GM18505 (cell line): ENCODE results near the gene PTBP2.

Experiments
- ATAC-seq: cut with Tn5 transposase; IDR thresholded peaks from one replicate; pipeline ENCODE4 v1.9.1; 2021; ENCODE audit not compliant: unreplicated experiment
- POLR2A ChIP-seq: IDR thresholded peaks from 4 replicates; pipeline ENCODE4 v1.6.1; 2011; ENCODE audit warnings: borderline replicate concordance; ENCODE audit not compliant: insufficient read depth, insufficient read length; ENCODE audit errors: extremely low read depth

PTBP2 gene

GRCh38 chr1:96721416-96722160, at the start of gene PTBP2:
Gene PTBP2, plus strand, starts transcription at chr1:96721784. Its CDS starts 81 bp downstream, at chr1:96721865.
- TF ChIP-seq POLR2A = peak; percentile 66
- ATAC-seq = peak; percentile 97

- no peak for TF ChIP-seq POLR2A
- ATAC-seq = no peak
Measured at GRCh38 chr1:96674915-96675314, 46.7 kb upstream of the PTBP2 start.

- no peak for TF ChIP-seq POLR2A
- no peak for ATAC-seq
Measured at GRCh38 chr1:96682056-96682455, 39.5 kb upstream of the PTBP2 start.

GRCh38 chr1:96683931-96684330, 37.7 kb upstream of the PTBP2 start:
- ATAC-seq = no peak
- TF ChIP-seq POLR2A = no peak

- ATAC-seq = no peak
- no peak for TF ChIP-seq POLR2A
Measured at GRCh38 chr1:96684744-96685143, 36.8 kb upstream of the PTBP2 start.

- no peak for TF ChIP-seq POLR2A
Measured at GRCh38 chr1:96688767-96689166, 32.8 kb upstream of the PTBP2 start.

GRCh38 chr1:96695954-96696353, 25.6 kb upstream of the PTBP2 start:
- no peak for TF ChIP-seq POLR2A
- ATAC-seq = no peak

More at GRCh38 chr1:96688767-96689166, 32.8 kb upstream of the PTBP2 start:
- no peak for ATAC-seq

GRCh38 chr1:96698342-96698983, 23.1 kb upstream of the PTBP2 start:
- no peak for ATAC-seq
- TF ChIP-seq POLR2A = no peak

GRCh38 chr1:96703186-96703585, 18.4 kb upstream of the PTBP2 start:
- no peak for TF ChIP-seq POLR2A
- ATAC-seq = no peak

GRCh38 chr1:96707023-96707422, 14.6 kb upstream of the PTBP2 start:
- no peak for TF ChIP-seq POLR2A
- no peak for ATAC-seq

GRCh38 chr1:96708482-96708881, 13.1 kb upstream of the PTBP2 start:
- TF ChIP-seq POLR2A = no peak
- ATAC-seq = no peak

- no peak for ATAC-seq
- TF ChIP-seq POLR2A = no peak
Measured at GRCh38 chr1:96710708-96711477, 10.7 kb upstream of the PTBP2 start.

GRCh38 chr1:96713649-96714048, 7.9 kb upstream of the PTBP2 start:
- TF ChIP-seq POLR2A = no peak
- ATAC-seq = no peak
